Measurements from ENCODE around the gene PTPRN2.
"Not testable (repeated sequence)": the region's sequence is repeated elsewhere in the genome, so short reads cannot be mapped to it uniquely, and the experiment has no call there.

The PTPRN2 gene

GRCh38 chr7:158216198-158216597 lies 371.4 kb downstream of the PTPRN2 start:
- in situ Hi-C loops (cut with HindIII; ENCODE audit: low sequenced_read_pairs): no loop called here

- in situ Hi-C loops (cut with HindIII; ENCODE audit: low sequenced_read_pairs): no loop called here
Observed at GRCh38 chr7:158209435-158209834, 378.2 kb downstream of the PTPRN2 start.

GRCh38 chr7:158206341-158206740 lies 381.3 kb downstream of the PTPRN2 start:
- in situ Hi-C loops (cut with HindIII; ENCODE audit: low sequenced_read_pairs): no loop called here

- in situ Hi-C loops (cut with HindIII; ENCODE audit: low sequenced_read_pairs): no loop called here
Observed at GRCh38 chr7:158204453-158204852, 383.2 kb downstream of the PTPRN2 start.

- in situ Hi-C loops (cut with HindIII; ENCODE audit: low sequenced_read_pairs): not testable (repeated sequence)
Observed at GRCh38 chr7:158203948-158204347, 383.7 kb downstream of the PTPRN2 start.

GRCh38 chr7:158194365-158194900 lies 393.2 kb downstream of the PTPRN2 start:
- in situ Hi-C loops (cut with HindIII; ENCODE audit: low sequenced_read_pairs): no loop called here

GRCh38 chr7:158193446-158193845 lies 394.2 kb downstream of the PTPRN2 start:
- in situ Hi-C loops (cut with HindIII; ENCODE audit: low sequenced_read_pairs): no loop called here

- in situ Hi-C loops (cut with HindIII; ENCODE audit: low sequenced_read_pairs): no loop called here
Observed at GRCh38 chr7:158192956-158193355, 394.7 kb downstream of the PTPRN2 start.

- in situ Hi-C loops (cut with HindIII; ENCODE audit: low sequenced_read_pairs): no loop called here
Observed at GRCh38 chr7:158192184-158192835, 395.3 kb downstream of the PTPRN2 start.

- in situ Hi-C loops (cut with HindIII; ENCODE audit: low sequenced_read_pairs): no loop called here
Observed at GRCh38 chr7:158191671-158192070, 396.0 kb downstream of the PTPRN2 start.

- in situ Hi-C loops (cut with HindIII; ENCODE audit: low sequenced_read_pairs): no loop called here
Observed at GRCh38 chr7:158190756-158191155, 396.9 kb downstream of the PTPRN2 start.

GRCh38 chr7:158188676-158189075 lies 398.9 kb downstream of the PTPRN2 start:
- in situ Hi-C loops (cut with HindIII; ENCODE audit: low sequenced_read_pairs): no loop called here

- in situ Hi-C loops (cut with HindIII; ENCODE audit: low sequenced_read_pairs): no loop called here
Observed at GRCh38 chr7:158187694-158187994, 400.0 kb downstream of the PTPRN2 start.

GRCh38 chr7:158186864-158187693 lies 400.5 kb downstream of the PTPRN2 start:
- in situ Hi-C loops (cut with HindIII; ENCODE audit: low sequenced_read_pairs): no loop called here

GRCh38 chr7:158186406-158186805 lies 401.2 kb downstream of the PTPRN2 start:
- in situ Hi-C loops (cut with HindIII; ENCODE audit: low sequenced_read_pairs): no loop called here

GRCh38 chr7:158185653-158186052 lies 402.0 kb downstream of the PTPRN2 start:
- in situ Hi-C loops (cut with HindIII; ENCODE audit: low sequenced_read_pairs): no loop called here

GRCh38 chr7:158183431-158183830 lies 404.2 kb downstream of the PTPRN2 start:
- in situ Hi-C loops (cut with HindIII; ENCODE audit: low sequenced_read_pairs): no loop called here

- in situ Hi-C loops (cut with HindIII; ENCODE audit: low sequenced_read_pairs): no loop called here
Observed at GRCh38 chr7:158176561-158177173, 411.0 kb downstream of the PTPRN2 start.

- in situ Hi-C loops (cut with HindIII; ENCODE audit: low sequenced_read_pairs): no loop called here
Observed at GRCh38 chr7:158175779-158176178, 411.8 kb downstream of the PTPRN2 start.

GRCh38 chr7:158174947-158175346 lies 412.7 kb downstream of the PTPRN2 start:
- in situ Hi-C loops (cut with HindIII; ENCODE audit: low sequenced_read_pairs): no loop called here

GRCh38 chr7:158167373-158167772 lies 420.2 kb downstream of the PTPRN2 start:
- in situ Hi-C loops (cut with HindIII; ENCODE audit: low sequenced_read_pairs): no loop called here
